Iris pigment epithelial cell (primary cell): ENCODE data around the gene OR5K2.
A peak's percentile ranks its signal among the peaks of the same experiment; 100 is the strongest.

Experiments
- DNase-seq: peaks from one replicate; pipeline ENCODE4 v3.0.0-alpha.2; 2011; ENCODE audit warnings: low read depth

Gene OR5K2

DNA sequence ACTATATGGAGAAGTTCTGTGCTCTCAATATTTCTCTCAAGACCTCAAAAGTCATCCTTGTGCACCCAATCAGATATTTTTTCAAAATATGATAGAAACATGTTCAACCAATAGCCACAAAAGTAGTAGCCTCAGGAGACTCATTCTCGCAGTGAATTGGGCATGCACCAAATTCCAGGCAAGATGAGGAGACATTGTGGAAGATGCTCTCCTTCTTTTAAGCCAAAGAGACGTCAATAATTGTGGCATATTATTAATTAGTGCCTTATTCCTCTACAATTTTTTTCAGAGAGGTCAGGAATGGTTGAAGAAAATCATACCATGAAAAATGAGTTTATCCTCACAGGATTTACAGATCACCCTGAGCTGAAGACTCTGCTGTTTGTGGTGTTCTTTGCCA is at the start of gene OR5K2:
OR5K2 (plus strand) TSS at position 301 of the 400 bp plus-strand sequence; CDS start at position 301, 0 bp downstream.
- no peak for DNase-seq

DNA sequence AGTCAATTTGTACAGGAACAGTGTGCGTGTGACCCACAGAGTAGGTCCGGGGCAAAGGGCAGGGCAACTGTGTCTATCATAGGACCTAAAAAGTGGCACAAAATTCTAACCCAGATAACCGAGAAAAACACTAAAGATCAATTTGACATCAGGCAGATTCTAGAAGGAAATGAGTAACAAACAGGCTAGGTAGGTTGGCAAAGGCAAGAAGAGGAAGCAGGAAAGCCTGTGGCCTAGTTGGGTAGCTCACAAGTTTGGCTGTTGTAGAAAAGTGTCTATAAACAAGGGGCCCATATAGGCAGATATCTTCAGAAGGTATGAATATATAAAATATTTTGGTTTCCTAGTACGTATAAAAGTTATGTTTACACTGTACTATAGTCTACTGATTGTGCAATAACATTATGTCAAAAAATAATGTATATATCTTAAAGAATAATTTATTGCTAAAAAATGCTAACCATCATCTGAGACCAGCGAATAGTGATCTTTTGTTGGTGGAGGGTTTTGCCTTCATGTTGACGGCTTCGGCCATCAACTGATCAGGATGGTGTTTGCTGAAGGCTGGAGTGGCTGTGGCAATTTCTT is 47.8 kb upstream of the OR5K2 start:
- DNase-seq: no peak

DNA sequence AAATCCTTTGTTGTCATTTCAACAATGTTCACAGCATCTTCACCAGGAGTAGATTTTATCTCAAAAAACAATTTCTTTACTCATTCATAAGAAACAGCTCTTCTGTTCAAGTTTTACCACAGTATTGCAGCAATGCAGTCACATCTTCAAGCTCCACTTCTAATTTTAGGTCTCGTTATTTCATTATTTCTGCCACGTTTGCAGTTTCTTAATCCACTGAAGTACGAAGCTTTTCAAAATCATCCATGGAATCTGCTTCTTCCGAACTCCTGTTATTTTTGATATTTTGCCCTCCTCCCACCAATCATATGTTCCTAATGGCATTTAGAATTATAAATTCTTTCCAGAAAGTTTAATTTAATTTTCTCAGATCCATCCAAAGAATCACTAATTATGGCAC is 47.1 kb upstream of the OR5K2 start:
- no peak for DNase-seq

DNA sequence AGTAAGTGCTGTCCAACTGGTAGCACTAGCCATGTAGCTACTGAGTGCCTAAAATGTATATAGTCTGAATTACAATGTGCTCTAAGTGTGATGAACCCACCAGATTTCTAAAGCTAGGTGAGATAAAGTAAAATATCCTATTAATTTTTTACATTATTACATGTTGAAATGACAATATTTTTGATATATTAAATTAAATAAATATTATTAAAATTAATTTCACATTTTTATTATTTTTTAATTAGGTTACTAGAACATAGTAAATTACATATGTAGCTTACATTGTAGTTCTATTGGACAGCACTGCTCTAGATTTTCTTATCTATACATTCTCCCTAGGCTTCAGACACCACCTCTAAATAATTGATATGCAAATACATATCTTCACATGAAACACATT is 43.7 kb upstream of the OR5K2 start:
- DNase-seq: no peak

DNA sequence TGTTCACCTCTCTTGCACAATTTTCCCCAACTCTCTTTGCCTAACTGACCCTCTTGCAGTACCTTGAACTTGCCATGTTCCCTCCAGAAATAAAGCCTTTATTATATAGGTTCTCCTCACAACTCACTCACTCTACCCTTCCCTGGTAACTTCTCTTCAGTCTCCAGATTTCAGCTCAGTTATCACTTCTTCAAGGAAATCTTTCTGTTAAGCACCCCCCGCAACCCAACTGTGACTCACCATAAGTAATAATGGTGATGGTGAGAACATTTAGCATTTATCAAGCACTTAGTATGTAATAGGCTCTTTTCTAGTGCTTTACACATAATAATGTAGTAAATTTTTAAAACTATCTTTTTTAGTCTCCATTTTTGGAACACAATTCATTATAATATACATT is 42.6 kb upstream of the OR5K2 start:
- DNase-seq: peak; percentile 1

DNA sequence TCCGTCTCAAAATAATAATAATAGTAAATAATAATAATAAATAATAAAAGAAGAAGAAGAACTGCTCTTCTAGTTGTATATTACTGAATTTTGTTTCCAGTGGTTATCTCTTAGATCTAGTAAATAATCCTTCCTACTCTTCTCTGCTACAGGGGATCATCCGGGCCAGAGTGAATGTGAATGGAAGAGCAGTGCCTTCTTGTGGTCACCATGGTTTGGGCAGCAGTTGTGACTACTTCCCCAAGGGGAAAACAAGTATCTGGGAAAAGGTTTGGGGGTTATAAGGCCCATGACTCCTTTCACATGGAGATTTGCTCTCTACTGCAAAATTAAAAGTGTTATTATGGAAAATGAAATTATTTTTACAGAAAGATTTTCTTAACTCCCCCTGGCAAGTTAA is 39.9 kb upstream of the OR5K2 start:
- DNase-seq: no peak

DNA sequence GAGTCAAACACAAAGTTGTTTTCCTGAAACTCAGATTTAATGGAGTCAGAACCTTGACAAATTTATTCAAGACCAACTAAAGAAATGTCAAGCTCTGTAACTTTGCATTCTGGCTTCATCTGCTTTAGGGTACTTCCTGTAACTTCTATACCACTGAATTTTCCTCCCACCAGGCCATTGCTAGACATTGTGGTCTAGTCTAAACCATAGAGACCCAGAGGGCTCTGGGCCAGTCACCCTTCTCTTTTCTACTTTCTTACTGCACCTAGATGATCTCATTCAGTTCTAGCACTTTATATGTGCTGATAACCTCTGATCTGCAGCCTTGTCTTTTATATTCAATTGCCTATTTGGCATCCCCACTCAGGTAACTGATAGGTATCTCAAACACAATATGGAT is 37.3 kb upstream of the OR5K2 start:
- no peak for DNase-seq

DNA sequence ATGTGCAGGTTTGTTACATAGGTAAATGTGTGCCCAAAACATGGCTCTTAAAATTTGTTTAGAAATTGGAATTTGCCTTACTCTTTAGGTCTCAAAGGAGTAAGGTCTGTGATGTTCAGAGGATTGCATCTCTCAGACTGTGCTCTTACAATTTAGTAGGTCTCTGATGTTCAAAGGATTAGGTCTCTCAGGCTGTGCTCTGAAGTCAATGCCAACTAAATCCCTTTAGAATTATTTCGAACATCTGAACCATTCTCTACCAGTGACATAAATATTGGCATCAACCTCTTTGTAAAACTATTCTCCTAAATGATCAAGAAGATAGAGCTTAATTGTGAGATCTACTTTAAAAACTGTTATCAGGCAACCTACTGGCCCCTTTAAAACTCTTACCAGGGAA is 34.6 kb upstream of the OR5K2 start, which contains the start of gene OR5K1:
OR5K1 (plus strand) TSS at position 301 of the 400 bp plus-strand sequence. CDS start 6,376 bp downstream, outside the sequence.
- no peak for DNase-seq

DNA sequence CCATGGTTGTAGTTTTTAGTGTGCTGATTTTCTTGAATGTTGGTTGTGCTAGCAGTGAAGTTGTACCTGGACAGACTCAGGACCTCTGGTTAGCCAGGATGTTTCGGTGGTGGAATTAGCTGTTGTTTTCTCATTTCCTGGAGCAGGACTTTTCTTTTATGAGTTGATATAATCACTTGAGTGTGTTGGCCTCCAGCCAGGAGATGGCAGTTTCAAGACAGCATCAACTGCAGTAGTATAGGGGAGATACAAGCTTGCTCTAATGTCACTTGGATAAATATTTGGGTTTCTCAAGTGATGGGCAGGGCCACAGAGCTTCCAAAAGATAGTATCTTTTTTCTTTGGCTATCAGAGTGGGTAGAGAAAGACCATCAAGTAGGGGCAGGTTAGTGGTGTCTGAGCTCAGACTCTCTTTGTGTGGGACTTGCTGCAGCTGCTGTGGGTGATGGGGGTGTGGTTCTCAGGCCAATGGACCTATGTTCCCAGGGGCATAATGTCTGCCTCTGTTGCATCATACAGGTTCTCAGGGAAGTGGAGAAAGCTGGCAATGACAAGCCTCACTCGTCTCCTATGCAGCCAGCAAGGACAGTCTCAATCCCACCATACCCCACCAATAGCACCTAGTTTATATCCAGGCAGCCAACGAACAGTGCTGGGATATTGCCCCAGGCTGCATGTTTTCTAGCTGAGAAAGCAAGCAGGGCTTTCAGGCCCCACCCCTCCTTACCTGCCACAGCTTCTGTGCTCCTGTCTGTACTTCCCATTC is 14.6 kb upstream of the OR5K2 start:
- DNase-seq: no peak

DNA sequence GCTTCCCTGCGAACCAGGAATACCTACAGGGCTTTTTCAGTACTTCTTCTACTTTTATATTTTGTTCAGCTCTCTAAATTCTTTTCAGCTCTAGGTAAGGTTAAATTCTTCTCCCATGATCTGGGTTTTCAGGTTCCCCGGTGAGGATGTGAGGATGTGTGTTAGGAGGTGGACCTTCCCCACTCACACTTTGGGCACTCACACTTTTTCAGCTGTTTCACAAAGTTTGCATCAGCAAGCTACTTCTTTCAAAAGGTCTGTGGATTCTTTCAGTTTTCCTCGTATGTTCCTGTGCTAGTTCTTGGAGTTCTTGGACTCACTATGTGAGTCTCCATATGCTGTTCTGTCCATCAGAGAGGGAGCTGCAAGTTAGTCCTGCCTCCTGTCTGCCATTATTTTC is 13.9 kb upstream of the OR5K2 start:
- DNase-seq: no peak

DNA sequence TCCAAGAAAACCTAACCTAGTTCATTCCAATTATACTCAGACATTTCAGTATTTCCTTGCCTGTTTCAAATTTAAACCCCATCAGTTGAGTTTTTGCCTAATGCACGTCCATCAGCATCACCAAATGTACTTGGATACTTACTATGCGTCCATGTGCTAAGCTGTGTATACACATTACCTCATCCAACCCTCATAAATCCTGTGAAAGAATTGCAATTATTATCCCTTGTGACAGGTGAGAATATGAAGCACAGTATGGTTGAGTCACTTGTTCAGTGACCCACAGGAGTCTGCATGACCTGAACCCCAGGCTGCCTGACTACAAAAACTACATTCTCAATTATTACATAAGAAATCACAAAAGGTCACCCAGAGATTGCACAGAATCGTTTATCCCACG is 2.5 kb downstream of the OR5K2 start:
- DNase-seq: no peak

DNA sequence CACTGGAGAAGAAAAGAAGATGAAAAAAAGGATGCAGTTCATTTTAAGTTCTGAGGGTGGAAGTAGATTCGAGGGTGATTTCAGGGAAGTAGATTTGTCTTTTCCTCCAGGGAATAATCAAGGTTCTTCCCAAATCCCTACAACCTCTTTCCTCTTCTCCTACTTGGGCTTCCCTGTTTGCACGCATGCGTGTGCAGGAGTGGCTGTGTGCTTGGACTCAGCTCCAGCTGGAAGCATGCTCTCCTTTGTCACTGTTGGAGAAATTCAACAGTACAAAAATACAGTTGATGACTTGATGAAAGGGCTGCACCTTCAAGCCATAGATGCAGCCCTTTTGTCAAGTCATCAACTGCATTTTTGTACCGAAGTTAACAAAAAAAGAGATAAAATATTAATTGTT is 3.8 kb downstream of the OR5K2 start:
- DNase-seq: no peak

DNA sequence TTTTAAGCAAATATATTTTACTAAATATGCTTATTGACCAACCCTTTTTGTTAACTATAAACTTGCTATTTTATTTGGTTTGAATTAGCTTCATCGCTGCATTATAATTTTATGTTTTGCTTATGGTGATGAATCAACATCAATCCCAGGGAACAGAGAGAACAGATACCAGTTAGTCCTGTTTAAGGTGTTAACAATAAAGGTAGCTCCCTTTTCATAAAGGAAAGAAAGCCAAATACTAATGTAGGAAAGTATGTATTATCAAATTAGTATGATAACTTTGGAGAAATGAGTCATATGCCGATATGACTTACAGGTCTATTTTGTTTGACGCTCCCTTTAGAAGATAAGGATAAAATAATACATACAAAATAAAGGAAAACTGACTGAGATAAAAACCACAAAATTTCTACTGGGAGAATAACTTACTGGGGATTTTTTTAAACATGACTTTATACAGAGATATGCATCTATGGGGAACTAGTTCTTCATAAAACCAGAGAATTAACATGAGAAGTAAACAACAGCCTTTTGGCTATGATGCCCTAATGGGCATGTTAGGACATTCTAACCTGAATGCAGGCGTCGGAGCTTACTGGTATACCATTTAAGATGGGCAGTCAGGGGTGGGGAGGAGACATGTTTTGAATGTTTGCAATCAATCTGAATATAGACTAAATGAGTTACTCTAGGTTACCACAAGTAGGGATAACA is 4.5 kb downstream of the OR5K2 start:
- no peak for DNase-seq

DNA sequence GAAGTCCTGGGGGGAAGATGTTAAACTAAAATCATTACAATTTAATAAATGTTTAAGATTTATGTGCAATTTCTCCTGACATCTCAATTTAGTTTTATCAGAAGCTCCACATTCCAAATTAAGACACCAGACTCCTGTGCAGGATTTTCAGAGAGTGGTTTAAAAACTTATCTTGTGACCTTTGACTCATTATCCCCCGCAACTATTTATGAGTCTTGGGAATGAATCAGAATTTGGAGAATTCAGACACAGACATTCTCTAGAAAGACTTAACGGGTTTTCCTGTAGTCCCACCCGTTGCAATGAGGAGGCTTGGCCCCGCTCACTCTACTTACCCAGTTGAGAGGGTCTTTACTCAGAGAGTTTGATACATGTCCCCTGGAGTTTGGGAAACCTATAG is 7.1 kb downstream of the OR5K2 start:
- peak; percentile 9 for DNase-seq

DNA sequence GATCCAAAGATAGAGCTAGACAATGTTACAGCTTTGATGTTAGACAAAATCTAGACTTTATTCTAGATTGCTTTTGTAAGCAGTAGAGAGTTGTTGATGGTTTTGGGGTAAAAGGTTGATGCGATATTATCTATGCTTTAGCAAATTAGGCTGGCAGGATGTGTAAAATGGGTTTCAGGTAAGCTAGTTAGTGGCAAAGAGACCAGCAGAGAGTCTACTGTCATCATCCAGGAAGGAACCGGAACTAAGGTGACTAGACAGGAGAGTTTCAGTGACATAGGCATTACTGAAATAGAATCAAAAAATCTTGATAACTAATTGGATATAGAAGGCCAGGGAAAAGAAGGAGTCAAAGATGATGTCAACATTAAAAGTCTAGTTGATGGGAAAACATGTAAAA is 11.1 kb downstream of the OR5K2 start:
- DNase-seq: no peak

DNA sequence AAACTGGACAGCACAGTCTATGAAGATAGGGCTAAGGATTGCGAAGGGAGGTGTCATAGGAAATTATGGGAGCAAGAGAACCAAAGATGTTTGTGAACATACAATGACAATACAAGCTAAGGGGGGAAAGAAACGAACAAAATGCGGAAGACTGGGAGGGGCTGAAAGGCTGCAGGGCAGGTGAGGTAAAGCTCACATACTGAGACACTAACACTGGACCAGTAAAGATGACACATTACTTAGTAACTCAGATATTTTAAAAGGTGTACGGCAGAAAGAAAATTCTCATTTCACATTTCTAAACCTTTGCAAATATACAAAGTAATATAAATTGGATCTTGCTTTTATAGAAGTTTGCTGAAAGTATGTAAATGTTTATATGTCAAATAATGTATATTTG is 15.1 kb downstream of the OR5K2 start:
- no peak for DNase-seq

DNA sequence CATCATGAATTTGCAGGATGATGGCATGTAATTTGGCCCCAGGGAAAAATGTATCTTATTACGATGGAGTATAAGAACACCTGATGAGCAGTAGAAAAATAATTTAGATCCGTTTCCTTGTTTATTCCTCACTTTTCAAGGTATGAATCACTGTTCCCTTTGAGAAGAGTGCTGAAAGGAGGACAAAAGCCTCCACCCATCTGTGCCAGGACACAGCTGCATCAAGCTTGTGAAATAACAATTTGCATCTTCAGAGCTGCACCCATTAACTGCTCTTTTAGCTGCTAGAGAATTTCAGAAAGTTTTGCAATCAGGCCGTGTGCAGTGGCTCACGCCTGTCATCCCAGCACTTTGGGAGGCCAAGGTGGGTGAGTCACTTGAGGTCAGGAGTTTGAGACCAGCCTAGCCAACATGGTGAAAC is 15.6 kb downstream of the OR5K2 start:
- peak; percentile 77 for DNase-seq

DNA sequence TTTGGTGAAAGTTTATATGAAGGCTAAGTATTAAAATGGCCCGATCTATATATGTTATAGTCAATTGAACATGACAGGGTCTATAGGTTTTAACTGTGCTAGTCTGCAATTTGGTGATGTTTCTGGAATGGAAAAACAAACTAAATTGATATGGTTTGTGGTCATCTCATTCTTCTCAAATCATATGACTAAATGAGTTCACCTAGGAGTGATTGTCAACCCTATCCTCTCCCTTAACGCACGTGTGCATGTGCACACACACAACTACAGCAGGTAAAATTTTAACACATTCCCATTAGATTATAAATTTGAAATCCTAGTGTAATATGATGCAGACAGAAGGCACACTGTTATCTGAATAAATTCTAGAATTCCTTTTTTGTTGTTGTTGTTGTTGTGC is 16.3 kb downstream of the OR5K2 start:
- DNase-seq: no peak

DNA sequence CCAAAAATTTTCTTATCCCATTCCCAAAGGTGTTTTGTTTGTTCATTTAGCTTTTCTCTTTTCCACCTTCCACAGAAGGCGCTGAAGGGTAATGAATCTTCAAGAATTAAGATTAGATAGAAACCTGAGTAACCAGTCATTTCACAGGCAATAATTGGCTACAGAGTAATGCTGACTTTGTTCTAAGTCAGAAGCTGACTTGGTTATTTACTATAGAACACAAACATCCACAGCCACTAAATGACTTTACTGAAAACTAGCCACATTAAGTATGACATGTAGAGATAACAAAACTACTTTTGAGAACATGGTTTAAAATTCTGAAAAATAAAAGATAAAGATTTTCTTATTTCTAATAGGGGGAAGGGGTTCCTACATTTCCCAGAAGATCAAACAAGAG is 17.5 kb downstream of the OR5K2 start:
- no peak for DNase-seq

DNA sequence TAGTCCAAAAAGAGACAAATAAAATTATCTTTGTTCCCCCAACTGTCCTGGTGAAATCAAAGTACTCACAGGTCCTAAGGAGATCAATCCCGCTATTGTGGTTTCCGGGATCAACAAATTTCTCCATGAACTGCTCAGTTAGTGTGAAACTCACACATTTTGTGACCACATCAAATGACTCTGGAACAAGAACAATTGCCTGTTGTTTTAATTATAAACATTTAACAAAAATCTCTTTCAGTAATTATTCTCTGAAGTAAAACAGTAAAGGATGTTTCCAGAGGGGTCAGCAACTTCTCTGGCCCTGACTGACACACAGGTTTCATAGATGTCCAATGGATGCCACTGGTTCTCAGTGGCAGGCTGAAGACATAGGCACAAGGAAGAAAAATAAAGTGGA is 21.3 kb downstream of the OR5K2 start:
- no peak for DNase-seq

DNA sequence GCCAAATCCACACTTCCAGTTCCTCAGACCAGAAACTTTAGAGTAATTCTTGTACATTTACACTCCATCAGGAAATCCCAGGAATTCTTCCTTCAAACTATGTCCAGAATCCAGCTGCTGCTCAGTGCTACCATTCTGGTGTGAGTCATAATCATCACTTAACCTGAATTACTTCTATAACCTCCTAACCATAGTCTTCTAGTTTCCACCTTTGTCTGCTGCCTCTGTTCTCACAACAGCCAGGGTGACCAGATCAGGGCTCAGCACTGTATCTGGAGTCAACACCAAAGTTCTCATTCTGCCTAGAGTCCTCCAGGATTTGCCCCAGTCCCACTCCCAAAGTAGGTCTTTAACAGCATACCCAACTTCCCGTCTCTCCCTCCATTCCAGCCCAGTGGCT is 21.9 kb downstream of the OR5K2 start:
- DNase-seq: no peak

DNA sequence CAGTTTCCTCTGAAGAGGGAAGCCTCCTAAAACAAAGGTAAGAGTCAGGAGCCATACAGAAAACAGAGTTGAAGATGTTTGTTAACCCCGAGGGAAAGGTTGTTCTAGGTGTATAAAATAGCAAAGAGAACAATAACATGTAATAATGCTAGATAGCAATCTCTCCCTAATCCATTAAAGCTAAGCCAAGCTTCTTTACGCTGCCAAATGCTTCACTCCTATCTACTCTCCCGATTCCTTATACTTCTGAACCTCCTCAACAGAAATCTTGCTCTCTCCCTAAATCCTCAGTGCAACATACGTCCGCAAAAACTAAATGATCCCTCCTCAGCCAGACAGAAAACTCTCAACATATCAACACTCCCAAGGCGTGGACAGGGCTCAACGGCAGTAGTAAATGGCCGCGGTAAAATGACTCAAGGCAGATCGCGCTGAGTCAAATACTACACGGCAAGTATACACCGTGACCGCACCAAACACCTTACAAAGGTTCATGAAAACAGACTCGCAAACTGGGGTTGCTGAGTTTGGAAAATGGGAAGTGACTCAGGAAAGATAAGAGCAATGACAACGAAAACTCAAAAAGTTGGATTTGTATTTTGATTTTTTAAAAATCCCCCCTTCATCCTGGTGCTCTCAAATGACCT is 24.5 kb downstream of the OR5K2 start:
- peak; percentile 74 for DNase-seq
